Dedifferentiated amniotic fluid mesenchymal stem cell (primary cell): ENCODE measurements around the gene RPRD2.
"Not testable (repeated sequence)": the region's sequence is repeated elsewhere in the genome, so short reads cannot be mapped to it uniquely, and the experiment has no call there.

ENCODE experiments used
- DNase-seq: peaks from one replicate; pipeline ENCODE4 v3.0.0-alpha.2; 2016; ENCODE audit errors: extremely low spot score

Gene RPRD2

GRCh38 chr1:150388241-150388640 lies 24.3 kb downstream of the RPRD2 start:
- no peak for DNase-seq

- DNase-seq = no peak
Measured at GRCh38 chr1:150389650-150390049, 25.7 kb downstream of the RPRD2 start.

- DNase-seq = no peak
Measured at GRCh38 chr1:150392627-150393026, 28.7 kb downstream of the RPRD2 start.

GRCh38 chr1:150395115-150395514 lies 31.2 kb downstream of the RPRD2 start:
- DNase-seq = not testable (repeated sequence)

GRCh38 chr1:150397392-150398032 lies 33.6 kb downstream of the RPRD2 start:
- no peak for DNase-seq

- DNase-seq = no peak
Measured at GRCh38 chr1:150404465-150404864, 40.5 kb downstream of the RPRD2 start.

- no peak for DNase-seq
Measured at GRCh38 chr1:150405660-150406059, 41.7 kb downstream of the RPRD2 start.

- no peak for DNase-seq
Measured at GRCh38 chr1:150406483-150406882, 42.5 kb downstream of the RPRD2 start.

GRCh38 chr1:150407330-150407729 lies 43.4 kb downstream of the RPRD2 start:
- no peak for DNase-seq

GRCh38 chr1:150408800-150409199 lies 44.9 kb downstream of the RPRD2 start:
- DNase-seq = no peak

- no peak for DNase-seq
Measured at GRCh38 chr1:150409504-150410362, 45.8 kb downstream of the RPRD2 start.

GRCh38 chr1:150410582-150411101 lies 46.7 kb downstream of the RPRD2 start:
- no peak for DNase-seq

GRCh38 chr1:150414592-150414991 lies 50.6 kb downstream of the RPRD2 start:
- no peak for DNase-seq

- no peak for DNase-seq
Measured at GRCh38 chr1:150415800-150416199, 51.9 kb downstream of the RPRD2 start.

GRCh38 chr1:150420560-150421265 lies 56.8 kb downstream of the RPRD2 start:
- peak; percentile 31 for DNase-seq

GRCh38 chr1:150422541-150422940 lies 58.6 kb downstream of the RPRD2 start:
- no peak for DNase-seq

GRCh38 chr1:150429805-150430204 lies 65.9 kb downstream of the RPRD2 start:
- DNase-seq = no peak

- DNase-seq = no peak
Measured at GRCh38 chr1:150441121-150441520, 77.2 kb downstream of the RPRD2 start.

GRCh38 chr1:150444232-150444631 lies 80.3 kb downstream of the RPRD2 start:
- no peak for DNase-seq

- no peak for DNase-seq
Measured at GRCh38 chr1:150456146-150456647, 92.2 kb downstream of the RPRD2 start.

- peak; percentile 31 for DNase-seq
Measured at GRCh38 chr1:150464422-150464826, 100.5 kb downstream of the RPRD2 start.

- no peak for DNase-seq
Measured at GRCh38 chr1:150466964-150467363, 103.0 kb downstream of the RPRD2 start.
